ENCODE data around the gene CRYBG3. TPM values are rescaled to one million over a fixed set of nuclear protein-coding genes. Genes with fewer than 3 reads are reported as not detected.
"Not testable (repeated sequence)": the region's sequence is repeated elsewhere in the genome, so short reads cannot be mapped to it uniquely, and the experiment has no call there.

CRYBG3 gene
- total RNA-seq = 15.4 and 17.3 TPM in 2 replicates

GRCh38 chr3:97821774-97822358 lies at the start of gene CRYBG3:
TSS of gene CRYBG3 (plus strand) at chr3:97822011. CDS start at chr3:97822207, 196 bp downstream.
- peak; percentile 18 to 84 for DNase-seq (ENCODE audit: low read depth in 2 of 2)

- DNase-seq (ENCODE audit: low read depth in 2 of 2) = peak in 1 of 2 donors; percentile 3
These were observed 48.9 kb upstream of the CRYBG3 start for GRCh38 chr3:97772926-97773325.

- DNase-seq (ENCODE audit: low read depth in 2 of 2) = peak in 1 of 2 donors; percentile 65
These were observed 43.7 kb upstream of the CRYBG3 start for GRCh38 chr3:97778152-97778551.

GRCh38 chr3:97793420-97794019 lies 28.3 kb upstream of the CRYBG3 start:
- peak; percentile 55 to 67 for DNase-seq (ENCODE audit: low read depth in 2 of 2)

GRCh38 chr3:97795951-97796350 lies 25.9 kb upstream of the CRYBG3 start:
- DNase-seq (ENCODE audit: low read depth in 2 of 2) = no peak

- no peak for DNase-seq (ENCODE audit: low read depth in 2 of 2)
These were observed 17.3 kb upstream of the CRYBG3 start for GRCh38 chr3:97804471-97804870.

- no peak for DNase-seq (ENCODE audit: low read depth in 2 of 2)
These were observed 10.9 kb upstream of the CRYBG3 start for GRCh38 chr3:97810779-97811390.

GRCh38 chr3:97815149-97815917 lies 6.5 kb upstream of the CRYBG3 start:
- DNase-seq (ENCODE audit: low read depth in 2 of 2) = no peak

GRCh38 chr3:97816811-97817210 lies 5.0 kb upstream of the CRYBG3 start:
- no peak for DNase-seq (ENCODE audit: low read depth in 2 of 2)

GRCh38 chr3:97817965-97818364 lies 3.8 kb upstream of the CRYBG3 start:
- DNase-seq (ENCODE audit: low read depth in 2 of 2) = no peak

- no peak for DNase-seq (ENCODE audit: low read depth in 2 of 2)
These were observed 1.0 kb upstream of the CRYBG3 start for GRCh38 chr3:97820780-97821179.

- DNase-seq (ENCODE audit: low read depth in 2 of 2) = no peak
These were observed 481 bp upstream of the CRYBG3 start for GRCh38 chr3:97821287-97821773.

- peak; percentile 34 to 74 for DNase-seq (ENCODE audit: low read depth in 2 of 2)
These were observed 556 bp downstream of the CRYBG3 start for GRCh38 chr3:97822359-97822775.

- DNase-seq (ENCODE audit: low read depth in 2 of 2) = no peak
These were observed 1.5 kb downstream of the CRYBG3 start for GRCh38 chr3:97823046-97824004.

GRCh38 chr3:97825101-97825500 lies 3.3 kb downstream of the CRYBG3 start:
- DNase-seq (ENCODE audit: low read depth in 2 of 2) = no peak

- peak in 1 of 2 donors; percentile 56 for DNase-seq (ENCODE audit: low read depth in 2 of 2)
These were observed 6.1 kb downstream of the CRYBG3 start for GRCh38 chr3:97827741-97828471.

GRCh38 chr3:97829198-97829597 lies 7.4 kb downstream of the CRYBG3 start:
- no peak for DNase-seq (ENCODE audit: low read depth in 2 of 2)

GRCh38 chr3:97830638-97831037 lies 8.8 kb downstream of the CRYBG3 start:
- DNase-seq (ENCODE audit: low read depth in 2 of 2) = no peak

GRCh38 chr3:97831140-97831539 lies 9.3 kb downstream of the CRYBG3 start:
- DNase-seq (ENCODE audit: low read depth in 2 of 2) = no peak

GRCh38 chr3:97833184-97833583 lies 11.4 kb downstream of the CRYBG3 start:
- not testable (repeated sequence) for DNase-seq (ENCODE audit: low read depth in 2 of 2)
